ENCODE measurements around the gene ZNF629. TPM values are rescaled to one million over a fixed set of nuclear protein-coding genes. Genes with fewer than 3 reads are reported as not detected.

Gene ZNF629
- total RNA-seq, 2 experiments from 2014 or later, result 1.6 to 1.7 TPM

DNA sequence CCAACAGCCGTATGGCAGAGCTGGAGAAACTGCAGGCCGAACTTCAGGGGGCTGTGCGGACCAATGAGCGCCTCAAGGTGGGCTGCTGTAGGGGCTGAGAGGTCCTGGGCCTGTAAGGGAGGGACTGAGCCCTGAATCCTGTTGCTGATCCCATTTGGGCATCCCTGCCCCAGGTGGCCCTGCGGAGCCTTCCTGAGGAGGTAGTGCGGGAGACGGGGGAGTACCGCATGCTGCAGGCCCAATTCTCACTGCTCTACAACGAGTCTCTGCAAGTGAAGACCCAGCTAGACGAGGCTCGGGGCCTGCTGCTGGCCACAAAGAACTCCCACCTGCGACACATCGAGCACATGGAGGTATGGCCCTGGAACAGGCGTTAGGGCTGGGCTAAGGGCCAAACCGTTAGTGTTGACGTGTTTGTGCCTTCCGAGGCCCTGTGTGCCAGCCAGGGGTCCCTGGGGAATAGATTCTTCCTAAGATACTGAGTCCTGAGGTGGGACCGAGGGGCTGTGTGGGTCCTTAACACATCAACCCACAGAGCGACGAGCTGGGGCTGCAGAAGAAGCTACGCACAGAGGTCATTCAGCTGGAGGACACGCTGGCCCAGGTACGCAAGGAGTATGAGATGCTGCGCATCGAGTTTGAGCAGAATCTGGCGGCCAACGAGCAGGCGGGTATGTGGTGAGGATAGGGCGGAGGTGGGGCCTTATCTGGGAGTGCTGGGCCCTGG is 20.6 kb downstream of the ZNF629 start:
- H3K27ac Mint-ChIP-seq, result no peak overlapping the region
- intact Hi-C loops (cut with DNase I, micrococcal nuclease), result loop anchor here in 1 of 2 experiments (10.0 kb wide), 1 partner anchor 432 kb away; no protein-coding TSS in a partner anchor

DNA sequence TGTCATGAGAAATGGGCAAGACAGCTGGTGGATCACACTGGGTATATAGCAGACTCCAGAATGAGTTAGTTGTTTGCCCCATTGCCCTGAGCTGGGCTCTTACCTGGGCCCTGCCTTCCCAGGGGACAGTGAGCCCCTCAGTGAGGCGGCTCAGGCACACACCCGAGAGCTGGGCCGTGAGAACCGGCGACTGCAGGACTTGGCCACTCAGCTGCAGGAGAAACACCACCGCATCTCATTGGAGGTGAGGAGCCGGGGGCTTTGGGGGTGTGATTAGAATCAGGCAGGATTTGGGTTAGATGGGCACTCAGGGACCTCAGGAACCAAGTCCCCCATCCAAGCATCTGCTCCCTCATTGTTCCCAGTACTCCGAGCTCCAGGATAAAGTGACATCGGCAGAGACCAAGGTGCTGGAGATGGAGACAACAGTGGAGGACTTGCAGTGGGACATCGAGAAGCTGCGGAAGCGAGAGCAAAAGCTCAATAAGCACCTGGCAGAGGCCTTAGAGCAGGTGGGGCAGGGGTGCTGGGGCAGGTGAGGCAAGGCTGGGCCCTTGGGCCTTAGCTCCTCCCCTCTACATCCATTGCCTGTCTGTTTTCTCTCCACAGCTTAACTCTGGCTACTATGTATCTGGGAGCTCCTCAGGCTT is 22.1 kb downstream of the ZNF629 start:
- Mint-ChIP-seq H3K36me3 (ENCODE audit: low read depth) (peaks cover 88% of the 10 kb centered on the region), H3K4me1 (ENCODE audit: low read depth) (peaks cover 30% of the 10 kb centered on the region), H3K9me3 (no peaks in the 10 kb centered on the region), H3K27me3 (no peaks in the 10 kb centered on the region), H3K4me3 (peak overlapping the region; percentile 9), H3K27ac (no peak overlapping the region)
- peaks cover 38% of the 10 kb centered on the region for H3K4me1 ChIP-seq (ENCODE audit: insufficient read depth, low read length)
- ChIA-PET POLR2A (interaction anchor here (0.7 to 1.3 kb wide), 2 partner anchors 17 to 50 kb away, joined by 3 to 6 read pairs; partner anchors contain the start of gene PHKG2), CTCF (no interaction called here)
- TF ChIP-seq, protein P1, sequence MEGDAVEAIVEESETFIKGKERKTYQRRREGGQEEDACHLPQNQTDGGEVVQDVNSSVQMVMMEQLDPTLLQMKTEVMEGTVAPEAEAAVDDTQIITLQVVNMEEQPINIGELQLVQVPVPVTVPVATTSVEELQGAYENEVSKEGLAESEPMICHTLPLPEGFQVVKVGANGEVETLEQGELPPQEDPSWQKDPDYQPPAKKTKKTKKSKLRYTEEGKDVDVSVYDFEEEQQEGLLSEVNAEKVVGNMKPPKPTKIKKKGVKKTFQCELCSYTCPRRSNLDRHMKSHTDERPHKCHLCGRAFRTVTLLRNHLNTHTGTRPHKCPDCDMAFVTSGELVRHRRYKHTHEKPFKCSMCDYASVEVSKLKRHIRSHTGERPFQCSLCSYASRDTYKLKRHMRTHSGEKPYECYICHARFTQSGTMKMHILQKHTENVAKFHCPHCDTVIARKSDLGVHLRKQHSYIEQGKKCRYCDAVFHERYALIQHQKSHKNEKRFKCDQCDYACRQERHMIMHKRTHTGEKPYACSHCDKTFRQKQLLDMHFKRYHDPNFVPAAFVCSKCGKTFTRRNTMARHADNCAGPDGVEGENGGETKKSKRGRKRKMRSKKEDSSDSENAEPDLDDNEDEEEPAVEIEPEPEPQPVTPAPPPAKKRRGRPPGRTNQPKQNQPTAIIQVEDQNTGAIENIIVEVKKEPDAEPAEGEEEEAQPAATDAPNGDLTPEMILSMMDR (IDR thresholded peaks at IDR 0.05), result no peak
- DNase-seq (no peak), ATAC-seq (ENCODE audit: poor library complexity) (no peak)
- peaks cover 70% of the 10 kb centered on the region for H3K36me3 ChIP-seq (ENCODE audit: insufficient read depth, low read length)
- no peaks in the 10 kb centered on the region for H3K27me3 ChIP-seq (ENCODE audit: control insufficient read depth in 1 of 2, insufficient read depth in 2 of 2, low read length in 2 of 2)
- intact Hi-C loops (cut with DNase I, micrococcal nuclease), result loop anchor here in 1 of 2 experiments (10.0 kb wide), 1 partner anchor 430 kb away; no protein-coding TSS in a partner anchor
- no peak overlapping the region for H3K27ac ChIP-seq (ENCODE audit: low read depth in 1 of 2, low read length in 2 of 2)
- no peak overlapping the region for H3K4me3 ChIP-seq (ENCODE audit: low read length)
- H3K9me3 ChIP-seq (ENCODE audit: control insufficient read depth in 1 of 2, insufficient read depth in 1 of 2, low read length in 2 of 2), result no peaks in the 10 kb centered on the region

More for the DNA sequence above, 20.6 kb downstream of the ZNF629 start:
- H3K4me1 ChIP-seq (ENCODE audit: insufficient read depth, low read length), result peaks cover 27% of the 10 kb centered on the region
- no peak for ATAC-seq (ENCODE audit: poor library complexity)
- POLR2A ChIA-PET, result no interaction called here
- peaks cover 82% of the 10 kb centered on the region for H3K36me3 ChIP-seq (ENCODE audit: insufficient read depth, low read length)
- H3K4me3 ChIP-seq (ENCODE audit: low read length), result no peak overlapping the region
- no peak overlapping the region for H3K27ac ChIP-seq (ENCODE audit: low read depth in 1 of 2, low read length in 2 of 2)
- no peaks in the 10 kb centered on the region for H3K27me3 ChIP-seq (ENCODE audit: control insufficient read depth in 1 of 2, insufficient read depth in 2 of 2, low read length in 2 of 2)
- CTCF ChIA-PET, result no interaction called here
- Mint-ChIP-seq H3K9me3 (no peaks in the 10 kb centered on the region), H3K4me1 (ENCODE audit: low read depth) (peaks cover 22% of the 10 kb centered on the region), H3K4me3 (no peak overlapping the region), H3K36me3 (ENCODE audit: low read depth) (peaks cover 97% of the 10 kb centered on the region), H3K27me3 (no peaks in the 10 kb centered on the region)
- DNase-seq, result no peak
- TF ChIP-seq, protein P1 (IDR thresholded peaks at IDR 0.05), result no peak
- H3K9me3 ChIP-seq (ENCODE audit: control insufficient read depth in 1 of 2, insufficient read depth in 1 of 2, low read length in 2 of 2), result no peaks in the 10 kb centered on the region

DNA sequence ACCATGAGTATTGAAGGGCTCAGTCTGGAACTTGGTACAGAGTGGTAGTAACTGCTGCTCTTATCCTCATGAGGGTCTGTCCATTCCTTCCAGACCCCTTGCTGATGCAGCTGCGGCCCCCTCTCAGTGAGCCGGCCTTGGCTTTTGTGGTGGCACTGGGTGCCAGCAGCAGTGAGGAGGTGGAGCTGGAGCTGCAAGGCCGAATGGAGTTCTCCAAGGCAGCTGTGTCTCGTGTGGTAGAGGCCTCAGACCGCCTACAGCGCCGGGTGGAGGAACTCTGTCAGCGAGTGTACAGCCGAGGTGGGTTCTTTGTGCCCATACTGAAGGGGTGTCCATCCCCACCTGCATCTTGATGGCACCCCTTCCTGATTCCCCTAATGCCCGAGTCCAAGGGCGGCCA is 22.9 kb downstream of the ZNF629 start:
- CTCF ChIA-PET, result no interaction called here
- H3K4me1 ChIP-seq (ENCODE audit: insufficient read depth, low read length), result peaks cover 38% of the 10 kb centered on the region

More for the DNA sequence above, 22.9 kb downstream of the ZNF629 start:
- peak overlapping the region; percentile 51 for H3K27ac Mint-ChIP-seq
- Histone ChIP-seq H3K27ac (ENCODE audit: low read depth in 1 of 2, low read length in 2 of 2) (no peak overlapping the region), H3K4me3 (ENCODE audit: low read length) (no peak overlapping the region), H3K27me3 (ENCODE audit: control insufficient read depth in 1 of 2, insufficient read depth in 2 of 2, low read length in 2 of 2) (no peaks in the 10 kb centered on the region), H3K36me3 (ENCODE audit: insufficient read depth, low read length) (peaks cover 61% of the 10 kb centered on the region), H3K9me3 (ENCODE audit: control insufficient read depth in 1 of 2, insufficient read depth in 1 of 2, low read length in 2 of 2) (no peaks in the 10 kb centered on the region)
- TF ChIP-seq, protein P1 (IDR thresholded peaks at IDR 0.05), result no peak
- H3K9me3 Mint-ChIP-seq, result no peaks in the 10 kb centered on the region
- DNase-seq (no peak), ATAC-seq (ENCODE audit: poor library complexity) (no peak)
- intact Hi-C loops (cut with DNase I, micrococcal nuclease), result loop anchor here in 1 of 2 experiments (10.0 kb wide), 1 partner anchor 429 kb away; no protein-coding TSS in a partner anchor
- no peaks in the 10 kb centered on the region for H3K27me3 Mint-ChIP-seq
- H3K36me3 Mint-ChIP-seq (ENCODE audit: low read depth), result peaks cover 80% of the 10 kb centered on the region
- H3K4me3 Mint-ChIP-seq, result peak overlapping the region; percentile 78
- peaks cover 30% of the 10 kb centered on the region for H3K4me1 Mint-ChIP-seq (ENCODE audit: low read depth)
- POLR2A ChIA-PET, result interaction anchor here (1.3 kb wide), 1 partner anchor 16 kb away, joined by 6 read pairs; the partner anchor contains the start of gene PHKG2

Measured in CD4-positive, alpha-beta T cell (primary cell).